HL-60/S4 treated with phorbol 12-myristate 13-acetate at 8.2 ng/mL for 4 days and 3 days (cell line): Measurements from ENCODE around the gene STK39.
"Not testable (repeated sequence)": the region's sequence is repeated elsewhere in the genome, so short reads cannot be mapped to it uniquely, and the experiment has no call there.

Experiments
- in situ Hi-C: fragments of 300-500 bp; cut with MboI; formaldehyde crosslinking; loops from 2 replicates; pipeline ENCODE4 v1.15.0; 2022; ENCODE audit warnings: low sequenced_read_pairs

Gene STK39

DNA sequence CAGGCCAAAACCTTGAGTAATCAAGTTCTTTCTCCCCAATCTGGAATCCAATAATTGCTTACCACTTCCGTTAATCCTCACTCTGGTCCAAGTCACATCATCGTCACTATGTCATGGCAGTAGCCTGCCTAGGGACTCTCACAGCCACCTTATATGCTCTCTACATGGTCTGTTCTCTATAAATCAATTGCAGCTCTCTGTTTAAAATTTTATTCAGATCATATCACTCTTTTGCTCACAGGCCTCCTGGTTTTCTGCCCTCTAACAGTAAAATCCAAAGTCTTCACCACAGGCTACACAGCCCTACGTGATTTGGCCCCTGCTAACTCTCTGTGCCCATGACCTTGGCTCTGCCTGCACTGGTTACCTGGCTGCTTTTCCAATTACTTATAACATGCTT is 188.7 kb downstream of the STK39 start:
- in situ Hi-C loops, result no loop called here

DNA sequence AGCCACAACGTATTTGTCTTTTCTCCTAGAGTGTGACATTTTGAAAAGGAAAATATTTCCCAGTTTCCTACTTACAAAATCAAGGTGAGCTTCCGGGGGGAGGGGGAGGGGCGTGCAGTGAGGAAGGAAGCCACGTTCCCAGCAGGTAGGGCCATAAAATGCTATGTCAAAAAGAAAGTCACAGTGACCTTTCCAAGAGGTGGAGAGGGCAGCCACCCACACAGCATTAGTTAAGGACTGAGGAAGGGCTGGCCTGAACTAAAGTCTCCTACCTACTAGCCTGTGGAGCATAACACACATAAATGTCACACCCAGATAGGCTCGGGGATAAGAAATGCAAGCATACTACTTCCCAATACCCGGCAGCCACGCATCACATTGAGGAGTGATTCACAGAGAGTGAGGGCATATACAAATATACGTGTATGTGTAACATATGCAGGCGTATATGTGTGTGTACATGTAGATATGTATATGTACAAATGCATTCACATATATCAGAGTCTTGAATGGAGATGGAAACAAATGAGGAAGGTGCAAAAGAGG is 191.1 kb downstream of the STK39 start:
- in situ Hi-C loops, result no loop called here

DNA sequence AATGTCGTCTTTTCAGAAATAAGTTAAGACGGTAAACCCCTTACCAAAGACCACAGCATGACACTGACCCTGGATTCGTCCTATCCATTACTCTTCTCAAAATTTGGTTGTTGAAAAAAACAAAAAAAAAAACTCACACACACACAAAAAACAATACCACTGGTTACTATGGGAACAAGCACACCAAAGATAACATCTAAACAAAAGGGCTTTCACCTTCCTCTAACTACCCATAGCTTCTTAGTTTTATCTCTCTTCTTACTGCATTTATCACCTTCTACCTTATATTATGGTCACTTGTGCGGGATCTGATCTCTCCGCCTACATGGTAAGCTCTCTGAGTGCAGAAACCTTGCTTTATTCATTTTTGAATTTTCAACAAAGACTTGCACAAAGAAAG is 192.7 kb downstream of the STK39 start:
- in situ Hi-C loops, result no loop called here

DNA sequence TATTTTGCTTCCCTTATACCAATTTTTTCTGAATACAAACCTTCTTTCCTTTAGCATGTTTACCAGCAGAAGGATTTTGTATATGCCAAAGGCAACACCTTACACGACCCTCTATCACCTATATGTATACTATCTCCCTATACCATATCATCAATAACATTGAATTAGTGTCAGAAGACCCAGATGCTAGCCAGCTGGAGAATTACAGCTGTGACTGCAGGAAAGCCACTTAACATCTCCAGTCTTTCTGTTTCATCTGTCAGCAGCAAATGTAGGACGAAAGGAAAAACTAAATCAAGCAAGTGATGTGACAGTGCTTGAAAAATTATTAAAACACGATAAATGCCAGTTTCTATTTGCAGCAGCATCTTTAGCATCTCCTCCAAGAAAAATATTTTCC is 193.7 kb downstream of the STK39 start:
- in situ Hi-C loops, result no loop called here

DNA sequence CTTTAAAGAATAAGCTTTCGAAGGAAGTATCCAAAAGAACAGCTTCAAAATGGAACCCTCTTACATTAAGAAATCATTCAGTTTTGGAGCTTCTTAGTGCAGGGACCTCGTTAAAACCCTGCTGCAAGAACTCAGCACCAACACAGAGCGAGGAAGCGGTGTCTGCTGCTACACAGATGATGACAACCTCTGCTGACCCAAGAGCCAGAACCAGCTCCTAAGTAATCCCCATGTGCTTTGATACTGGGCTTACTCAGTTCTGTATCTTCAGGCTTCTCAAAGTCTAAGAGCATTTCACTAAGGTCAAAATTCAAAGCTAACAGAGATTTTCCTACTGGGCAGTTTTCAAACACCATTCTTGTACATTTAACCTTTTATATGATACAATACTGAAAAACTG is 194.6 kb downstream of the STK39 start:
- in situ Hi-C loops, result no loop called here

DNA sequence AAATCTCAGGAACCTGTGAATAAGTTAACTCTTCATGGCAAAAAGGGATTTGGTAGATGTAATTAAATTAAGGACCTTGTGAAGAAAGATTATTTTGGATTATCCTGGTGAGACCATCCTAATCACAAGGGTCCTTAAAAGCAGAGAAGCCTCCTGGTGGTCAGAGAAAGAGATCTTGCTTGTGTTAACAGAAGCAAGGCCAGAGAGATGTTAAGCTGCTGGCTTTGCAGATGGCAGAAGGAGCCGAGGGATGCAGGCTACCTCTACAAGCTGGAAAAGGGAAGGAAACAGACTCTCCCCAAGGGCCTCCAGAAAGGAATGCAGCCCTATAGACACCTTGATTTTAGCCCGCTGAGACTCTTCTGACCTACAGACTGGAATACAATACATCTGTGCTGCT is 197.0 kb downstream of the STK39 start:
- in situ Hi-C loops, result no loop called here

DNA sequence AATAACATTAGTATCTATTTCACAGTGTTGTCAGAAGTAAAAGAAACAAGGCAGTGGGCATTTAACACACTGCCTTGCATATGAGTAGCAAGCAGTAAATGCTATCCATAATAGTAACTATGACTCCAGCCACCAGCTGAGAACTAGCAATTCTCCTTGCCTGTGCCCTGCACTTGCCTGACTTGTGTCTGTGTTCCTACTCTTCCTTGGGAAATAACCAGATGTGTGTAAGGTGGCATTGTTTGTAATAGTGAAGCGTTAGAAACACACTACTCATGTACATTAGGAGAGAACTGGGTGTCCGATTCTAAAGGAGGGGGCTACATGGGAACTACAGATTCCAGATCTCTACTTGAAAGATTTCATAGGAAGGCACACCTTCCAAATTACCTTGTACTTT is 197.8 kb downstream of the STK39 start:
- in situ Hi-C loops, result no loop called here

DNA sequence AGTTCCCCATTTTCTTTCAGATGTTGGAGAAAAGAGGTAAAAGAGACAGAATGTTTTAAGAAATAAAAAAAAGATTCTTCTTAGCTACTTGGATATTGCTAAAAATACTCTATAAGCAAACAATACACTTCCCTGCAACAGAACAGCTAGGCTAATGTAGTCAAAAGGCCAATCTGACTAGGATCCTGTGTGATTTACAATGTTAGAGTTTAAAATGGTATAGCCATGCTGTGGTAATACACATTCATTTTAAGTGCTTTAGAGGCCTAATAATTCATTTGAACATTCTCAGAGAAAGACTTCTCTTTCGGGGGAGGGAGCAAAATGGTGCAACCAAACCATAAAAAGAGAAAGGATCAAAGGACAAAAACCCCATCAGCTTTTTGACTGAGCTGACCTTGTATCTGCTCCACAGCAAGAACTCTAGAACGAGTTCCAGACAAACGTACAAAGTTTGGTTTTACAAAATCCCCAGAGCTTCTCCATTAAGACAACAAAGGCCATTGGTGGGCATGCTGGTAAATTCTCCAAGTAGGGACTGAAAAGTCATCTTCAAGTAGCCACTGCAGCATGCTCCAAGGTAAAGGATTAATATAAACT is 200.2 kb downstream of the STK39 start:
- in situ Hi-C loops, result no loop called here

DNA sequence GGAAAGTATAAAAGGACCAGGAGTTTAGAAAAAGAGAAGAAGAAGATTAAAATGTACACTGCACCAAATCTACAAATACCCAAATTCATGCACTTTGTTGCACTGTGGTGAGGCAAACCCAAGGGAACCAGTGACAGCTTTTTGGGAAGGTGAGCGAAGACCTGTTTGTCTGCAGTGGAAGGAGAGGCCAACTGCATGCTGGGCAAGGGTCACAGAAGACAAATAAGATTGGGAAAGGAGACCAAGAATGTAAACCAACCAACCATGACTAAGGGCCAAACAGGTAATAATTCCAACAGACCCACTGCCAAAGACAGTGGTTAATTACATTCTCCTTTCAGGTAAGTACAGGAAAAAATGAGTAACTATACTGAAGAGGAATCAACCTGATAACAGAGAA is 202.8 kb downstream of the STK39 start:
- in situ Hi-C loops, result no loop called here

DNA sequence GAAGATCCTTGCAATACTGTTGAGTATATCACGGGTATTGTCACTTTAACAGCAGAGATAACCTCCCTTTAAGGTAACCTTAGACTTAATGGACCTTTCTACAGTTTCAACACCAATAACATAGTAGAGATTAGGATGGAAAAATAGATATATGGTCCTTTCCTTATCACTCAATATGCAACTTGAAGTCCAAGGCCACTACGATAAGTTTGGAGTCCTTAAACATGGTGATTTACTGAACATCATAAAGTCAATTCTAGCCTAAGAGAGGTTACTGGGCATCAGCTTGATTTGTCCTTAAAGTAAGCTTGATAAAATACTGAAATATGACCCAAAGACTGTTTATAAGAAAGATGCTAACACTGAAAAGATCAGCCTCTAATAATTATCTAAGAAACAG is 203.2 kb downstream of the STK39 start:
- in situ Hi-C loops, result no loop called here

DNA sequence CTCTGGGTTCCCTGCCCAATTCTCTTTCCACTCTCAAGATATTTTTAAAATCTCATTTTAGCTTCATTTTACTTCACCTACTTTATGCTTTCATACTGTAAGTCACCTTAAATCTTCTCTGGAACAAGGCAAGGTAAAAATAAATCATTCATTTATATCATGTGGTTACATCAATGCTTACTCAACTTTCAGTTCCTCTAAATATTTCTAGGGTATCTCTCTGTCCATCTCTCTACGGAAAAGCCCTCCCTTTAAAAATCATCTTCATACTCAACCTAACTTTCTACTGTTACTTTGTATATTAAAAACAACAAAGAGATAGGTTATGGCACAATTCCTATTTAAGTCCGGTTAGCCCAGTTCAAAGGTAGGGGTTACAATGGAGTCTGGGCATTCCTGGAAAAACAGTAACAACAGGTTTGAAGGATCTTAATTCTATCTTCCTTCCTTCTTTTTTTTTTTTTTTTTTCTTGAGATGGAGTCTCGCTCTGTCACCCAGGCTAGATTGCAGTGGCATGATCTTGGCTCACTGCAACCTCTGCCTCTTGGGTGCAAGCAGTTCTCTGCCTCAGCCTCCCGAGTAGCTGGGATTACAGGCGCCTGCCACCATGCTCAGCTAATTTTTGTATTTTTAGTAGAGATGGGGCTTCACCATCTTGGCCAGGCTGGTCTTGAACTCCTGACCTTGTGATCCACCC is 205.1 kb downstream of the STK39 start:
- in situ Hi-C loops, result not testable (repeated sequence)

DNA sequence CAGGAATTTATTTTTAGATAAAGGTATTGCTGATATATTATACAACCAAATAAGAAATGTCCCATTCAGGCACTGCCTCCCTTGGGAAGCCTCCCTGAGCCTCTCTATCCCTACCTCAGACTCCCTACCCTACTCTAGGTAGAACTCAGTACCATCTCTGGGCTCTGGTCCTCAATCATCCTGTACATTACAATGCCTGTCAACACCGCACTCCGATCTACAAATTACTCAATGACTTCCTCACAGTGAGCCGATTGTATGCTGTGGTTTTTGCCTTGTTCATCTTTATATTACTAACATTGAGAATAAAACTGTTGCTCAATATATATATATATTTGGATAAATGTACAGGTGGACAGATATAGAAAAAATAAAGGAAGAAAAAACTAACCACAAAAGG is 207.5 kb downstream of the STK39 start:
- in situ Hi-C loops, result no loop called here

DNA sequence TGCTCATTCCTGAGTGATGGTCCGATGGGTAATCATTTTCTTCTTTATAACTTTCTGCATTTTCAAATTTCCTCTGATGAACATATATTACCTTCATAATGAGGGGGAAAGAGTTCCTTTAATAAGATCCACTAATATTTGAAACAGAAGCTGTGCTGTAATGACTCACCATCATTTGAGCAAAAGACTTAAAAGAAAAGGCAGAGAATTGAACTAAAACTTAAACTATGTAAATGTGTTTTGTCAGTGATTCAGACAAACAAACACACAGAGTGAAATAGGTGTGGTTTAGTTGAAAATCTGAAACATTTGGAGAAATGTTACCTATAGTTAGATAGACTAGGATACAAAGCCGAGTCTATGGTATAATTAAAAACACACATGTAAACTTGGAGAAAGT is 209.6 kb downstream of the STK39 start:
- in situ Hi-C loops, result no loop called here

DNA sequence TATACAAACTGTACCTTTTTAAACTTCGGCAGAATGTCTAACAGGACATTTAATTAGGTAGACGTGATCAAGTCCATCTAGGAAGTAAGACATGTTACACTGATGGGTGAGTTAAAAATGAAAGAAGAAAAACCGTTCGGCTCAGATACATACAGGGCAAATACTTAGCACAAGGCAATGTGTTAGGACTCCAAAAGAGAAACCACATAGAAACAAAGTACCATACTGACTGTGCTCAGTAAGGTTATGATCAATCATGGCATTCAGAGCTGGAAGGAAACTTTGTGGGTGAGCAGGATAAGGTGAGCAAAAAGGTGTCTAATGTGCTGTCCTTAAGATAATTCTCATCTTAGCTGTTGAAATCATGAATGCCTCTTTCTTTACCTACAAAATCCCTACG is 211.9 kb downstream of the STK39 start:
- in situ Hi-C loops, result no loop called here

DNA sequence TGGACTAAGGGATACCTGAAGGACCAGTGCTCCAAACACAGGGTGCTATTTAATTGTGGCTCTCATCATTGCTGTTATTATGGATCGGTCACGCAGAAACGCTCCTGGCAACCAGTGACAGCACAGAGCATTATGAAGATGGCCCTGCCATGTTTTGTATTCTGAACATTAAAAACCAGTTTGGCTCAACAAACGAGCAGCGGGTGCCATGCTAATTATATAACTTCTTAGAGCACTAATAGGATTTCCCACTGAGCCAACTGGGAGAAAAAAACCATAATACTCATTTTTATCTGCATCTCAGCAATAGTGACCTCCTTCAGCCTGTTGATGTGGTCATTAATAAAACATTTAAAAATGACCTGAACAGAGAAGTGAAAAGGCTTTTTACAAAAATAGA is 212.8 kb downstream of the STK39 start:
- in situ Hi-C loops, result no loop called here

DNA sequence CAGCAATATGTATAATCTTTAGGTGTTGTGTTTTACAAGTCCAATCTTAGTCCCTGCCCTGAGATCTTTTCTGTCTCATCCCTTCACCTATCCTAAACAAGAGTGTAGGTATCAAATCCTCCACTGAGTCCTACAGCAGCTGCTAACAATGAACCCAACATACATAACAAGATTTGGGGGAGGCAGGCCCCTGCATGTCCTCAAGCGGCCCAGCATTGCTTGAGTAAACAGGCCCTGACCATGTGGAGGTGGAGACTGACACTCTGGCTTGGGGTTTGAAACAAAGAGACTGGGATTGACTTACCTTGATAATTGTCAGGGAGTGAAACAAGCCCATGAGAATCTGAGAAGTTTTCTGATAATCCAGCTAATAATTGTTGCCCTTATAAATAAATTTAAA is 213.4 kb downstream of the STK39 start:
- in situ Hi-C loops, result no loop called here

DNA sequence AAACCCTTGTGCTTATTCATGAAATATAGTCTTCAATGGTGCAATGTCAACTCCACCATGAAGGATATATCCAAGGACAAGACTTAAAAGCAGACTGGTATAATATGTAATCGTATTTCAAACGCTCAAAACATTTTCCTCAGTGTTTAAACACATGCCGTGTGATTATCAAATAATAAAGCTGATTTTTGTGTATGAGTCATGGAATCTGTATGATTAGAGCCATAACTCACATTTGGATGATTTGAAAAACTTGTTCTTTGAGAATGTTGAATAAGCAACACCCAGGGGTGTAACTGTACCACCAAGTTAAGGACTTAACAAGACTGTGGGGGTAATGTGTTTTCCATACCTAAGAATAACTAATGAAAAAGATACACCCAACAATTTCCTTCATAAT is 215.3 kb downstream of the STK39 start:
- in situ Hi-C loops, result no loop called here

DNA sequence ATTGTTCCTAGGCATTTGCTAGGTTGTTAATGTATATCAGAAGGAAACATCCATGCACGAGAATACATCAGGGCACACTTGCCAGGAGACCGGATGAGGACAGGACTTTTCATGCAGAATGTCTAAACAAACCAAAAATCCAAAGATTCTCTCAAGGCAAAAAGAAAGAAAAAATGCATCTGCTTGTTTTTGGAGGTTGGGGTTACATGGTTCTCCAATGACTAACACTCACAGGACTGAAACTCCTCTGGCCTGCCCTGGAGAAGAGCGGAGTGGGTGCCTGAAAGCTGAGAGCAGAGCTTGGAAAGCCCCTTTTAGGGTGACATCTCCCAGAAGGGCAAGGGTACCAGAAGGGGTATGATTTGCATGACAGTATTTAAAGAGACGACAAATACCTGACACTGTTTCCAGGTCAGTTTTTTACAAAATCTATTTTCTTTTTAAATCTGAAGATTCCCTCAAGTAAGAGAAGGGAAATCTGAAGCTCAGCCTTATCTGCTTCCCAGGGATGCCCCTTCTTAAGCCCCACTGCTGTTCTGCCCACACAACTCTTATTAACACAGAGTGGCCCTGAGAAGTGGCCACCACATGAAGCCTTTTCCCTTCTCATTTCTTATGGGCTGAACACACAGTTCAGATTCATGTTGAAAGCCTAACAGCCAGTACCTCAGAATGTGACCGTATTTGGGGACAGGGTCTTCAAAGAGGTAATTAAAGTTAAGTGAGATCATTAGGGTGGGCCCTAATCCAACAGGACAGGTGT is 216.4 kb downstream of the STK39 start:
- in situ Hi-C loops, result no loop called here

DNA sequence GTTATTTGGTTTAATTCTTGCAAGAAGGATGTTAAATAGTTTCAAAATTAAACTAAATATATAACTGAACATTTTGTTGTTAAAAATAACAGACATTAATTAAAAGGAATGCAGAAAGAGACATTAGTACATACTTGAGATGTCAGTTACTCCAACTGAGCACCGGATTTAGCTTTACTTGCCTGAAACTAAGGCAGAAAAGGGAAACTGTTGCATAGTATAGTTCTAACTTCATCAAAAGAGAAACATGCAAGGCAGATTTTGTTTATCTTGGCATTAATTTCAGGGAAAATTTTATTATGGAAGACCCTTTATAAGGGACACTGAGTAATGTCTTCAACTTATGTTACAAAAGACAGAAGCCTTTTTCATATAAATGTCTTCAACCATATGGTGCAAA is 218.3 kb downstream of the STK39 start:
- in situ Hi-C loops, result no loop called here

DNA sequence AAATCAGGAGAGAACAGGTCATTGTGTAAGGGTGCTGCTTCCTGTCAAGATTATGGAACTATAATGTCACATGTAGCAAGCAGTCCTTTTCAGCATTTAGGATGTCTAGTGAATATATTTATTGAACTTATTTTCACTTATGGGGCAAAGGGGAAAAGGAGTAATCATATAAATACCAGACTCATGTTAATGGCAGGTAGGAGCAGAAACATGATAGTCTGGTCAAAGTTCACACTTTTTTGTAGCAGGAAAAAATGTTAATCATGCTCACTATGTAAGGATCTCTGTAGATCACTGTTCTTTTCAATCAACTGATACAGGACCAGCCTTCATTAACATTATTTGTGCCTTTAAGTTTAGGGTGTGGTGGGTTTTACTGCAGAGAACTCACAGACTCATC is 219.0 kb downstream of the STK39 start:
- in situ Hi-C loops, result no loop called here

DNA sequence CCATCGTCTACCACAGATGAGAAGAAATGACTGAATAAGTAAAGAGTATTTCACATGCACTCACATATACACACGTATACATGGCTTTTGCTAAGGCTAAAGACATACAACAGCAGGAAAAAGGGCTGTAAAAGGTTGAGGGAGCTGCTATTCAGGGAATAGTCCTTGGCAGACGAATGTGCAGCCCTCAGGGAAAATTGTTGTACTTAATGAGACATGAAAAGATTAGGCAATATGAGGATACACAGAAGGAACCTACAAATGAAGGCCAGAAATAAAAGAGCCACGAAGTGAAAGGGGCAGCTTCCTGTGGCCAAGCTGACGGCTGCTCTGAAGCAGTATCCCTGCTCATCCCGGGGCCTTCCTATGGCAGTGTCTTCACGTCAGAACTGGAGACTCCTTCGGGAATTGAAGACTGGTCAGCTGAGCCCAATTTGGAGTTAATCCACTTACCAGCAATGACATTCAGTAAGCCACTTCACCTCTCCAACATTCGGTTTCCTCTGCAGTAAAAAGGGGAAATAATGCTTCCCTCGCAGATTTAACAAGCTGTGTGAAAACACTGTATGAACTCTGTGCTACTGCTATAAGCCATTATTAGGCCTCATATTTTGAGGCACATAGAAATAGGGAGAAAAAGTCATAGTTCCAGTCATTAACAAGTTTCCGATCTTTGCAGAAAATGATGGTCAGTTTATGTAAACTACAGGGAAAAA is 221.8 kb downstream of the STK39 start:
- in situ Hi-C loops, result no loop called here
